Prostate gland (tissue), 2 donors: ENCODE measurements around the gene UBE2E2.

Source experiments
- POLR2A ChIP-seq: fragments of 450-650 bp; IDR thresholded peaks from one replicate; pipeline ENCODE4 v1.6.1; 2016; ENCODE audit warnings: antibody characterized with exemption, mild to moderate bottlenecking
- POLR2AphosphoS5 ChIP-seq: sonication (generic); formaldehyde crosslinking; IDR thresholded peaks from one replicate; pipeline ENCODE4 v1.6.1; 2017; ENCODE audit warnings: antibody characterized with exemption
- TF ChIP-seq, protein P1 (sequence below), 4 experiments: fragments of 200-600 bp in 2 of 4; fragments of 450-650 bp in 2 of 4; sonication (generic) in 2 of 4; IDR thresholded peaks; 1 replicate in 3 of 4; 2 replicates in 1 of 4; pipeline ENCODE4 v1.5.1; 2016 to 2019; ENCODE audit warnings: antibody characterized with exemption in 4 of 4, mild to moderate bottlenecking in 2 of 4, moderate library complexity in 2 of 4

DNA sequence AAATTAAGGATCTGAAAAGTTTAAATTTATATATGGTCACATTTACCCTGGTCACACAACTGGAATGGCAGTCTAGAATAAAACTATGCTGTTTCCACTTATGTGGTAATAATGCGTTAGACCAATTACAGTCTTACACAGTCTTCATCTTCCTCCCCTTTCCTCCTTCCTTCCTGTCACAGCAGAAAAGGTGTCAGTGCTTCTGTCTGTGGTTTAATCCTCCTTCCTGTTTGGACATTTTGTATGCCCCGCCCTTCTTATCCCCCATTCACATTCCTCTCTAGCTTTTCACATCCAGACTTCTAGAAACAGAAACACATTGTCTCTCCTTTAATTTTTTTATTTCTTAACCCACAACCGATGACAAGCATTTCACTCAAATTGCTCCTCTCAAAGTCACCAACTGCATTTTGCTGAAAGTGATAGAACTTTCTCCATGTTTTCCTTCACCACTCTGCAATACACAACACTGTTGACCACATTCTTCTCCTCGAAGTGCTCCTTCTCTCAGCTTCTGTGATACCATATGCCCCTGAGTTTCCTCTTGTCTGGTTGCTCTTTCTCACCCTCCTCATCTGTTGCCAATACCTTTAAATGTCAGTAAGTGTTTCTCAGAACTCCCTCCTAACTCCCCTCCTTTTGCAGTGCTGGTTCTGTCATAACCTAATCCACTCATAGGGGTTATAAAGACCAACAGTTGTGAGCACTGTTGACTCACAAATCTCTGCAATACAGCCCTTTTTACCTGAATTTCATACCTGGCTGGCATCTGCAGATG is 271.6 kb downstream of the UBE2E2 start:
- TF ChIP-seq POLR2A (no peak), POLR2AphosphoS5 (no peak)
- TF ChIP-seq, protein P1, sequence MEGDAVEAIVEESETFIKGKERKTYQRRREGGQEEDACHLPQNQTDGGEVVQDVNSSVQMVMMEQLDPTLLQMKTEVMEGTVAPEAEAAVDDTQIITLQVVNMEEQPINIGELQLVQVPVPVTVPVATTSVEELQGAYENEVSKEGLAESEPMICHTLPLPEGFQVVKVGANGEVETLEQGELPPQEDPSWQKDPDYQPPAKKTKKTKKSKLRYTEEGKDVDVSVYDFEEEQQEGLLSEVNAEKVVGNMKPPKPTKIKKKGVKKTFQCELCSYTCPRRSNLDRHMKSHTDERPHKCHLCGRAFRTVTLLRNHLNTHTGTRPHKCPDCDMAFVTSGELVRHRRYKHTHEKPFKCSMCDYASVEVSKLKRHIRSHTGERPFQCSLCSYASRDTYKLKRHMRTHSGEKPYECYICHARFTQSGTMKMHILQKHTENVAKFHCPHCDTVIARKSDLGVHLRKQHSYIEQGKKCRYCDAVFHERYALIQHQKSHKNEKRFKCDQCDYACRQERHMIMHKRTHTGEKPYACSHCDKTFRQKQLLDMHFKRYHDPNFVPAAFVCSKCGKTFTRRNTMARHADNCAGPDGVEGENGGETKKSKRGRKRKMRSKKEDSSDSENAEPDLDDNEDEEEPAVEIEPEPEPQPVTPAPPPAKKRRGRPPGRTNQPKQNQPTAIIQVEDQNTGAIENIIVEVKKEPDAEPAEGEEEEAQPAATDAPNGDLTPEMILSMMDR (IDR thresholded peaks at IDR 0.05): no peak
